B cell (primary cell): Measurements from ENCODE around the gene OAT. TPM values are rescaled to one million over a fixed set of nuclear protein-coding genes. Genes with fewer than 3 reads are reported as not detected.

Experiments used
- ATAC-seq: fragments of 200-7000 bp; cut with Tn5 transposase; one replicate; pipeline ENCODE4 v1.10.0; 2021; ENCODE audit warnings: low read depth, mild to moderate bottlenecking, moderate number of reproducible peaks, moderate library complexity
- CTCF ChIA-PET: fragments of 350-600 bp; sonication (Branson Sonifier 250); formaldehyde crosslinking; loops from one replicate; lab custom pipeline; 2021; ENCODE audit warnings: antibody characterized with exemption, inconsistent platforms; lab: Charles Lee
- POLR2A ChIA-PET: fragments of 350-600 bp; sonication (Branson Sonifier 250); formaldehyde crosslinking; loops from one replicate; lab custom pipeline; 2021; ENCODE audit warnings: antibody characterized with exemption; lab: Charles Lee
- DNase-seq: peaks from one replicate; pipeline ENCODE4 v3.0.0; 2013
- H2AFZ ChIP-seq: 2 replicates; pipeline ENCODE4 v1.6.1; 2012; ENCODE audit warnings: mild to moderate bottlenecking, low read depth, low read length; ENCODE audit not compliant: insufficient read depth, poor library complexity, severe bottlenecking
- H3K27ac ChIP-seq, 2 donors: 1 replicate in 1 of 2; 2 replicates in 1 of 2; pipeline ENCODE4 v1.5.1; 2012 to 2013; ENCODE audit warnings: low read length in 2 of 2, mild to moderate bottlenecking in 2 of 2, moderate library complexity in 1 of 2
- H3K27me3 ChIP-seq, 4 experiments: fragments of 200-600 bp in 1 of 4; sonication (generic) in 1 of 4; replicated peaks in 1 of 4; 1 replicate in 2 of 4; 2 replicates in 2 of 4; pipeline versions ENCODE4 v1.6.1 to v1.7.0; 2013 to 2016; ENCODE audit warnings: low read length in 3 of 4, mild to moderate bottlenecking in 2 of 4, mixed read lengths in 1 of 4, moderate library complexity in 1 of 4; ENCODE audit not compliant: insufficient read depth in 4 of 4, control insufficient read depth in 3 of 4; ENCODE audit errors: control extremely low read depth in 1 of 4
- H3K36me3 ChIP-seq, 2 experiments: replicated peaks in 1 of 2; 1 replicate in 1 of 2; 2 replicates in 1 of 2; pipeline versions ENCODE4 v1.6.1 to v1.7.1; 2013; ENCODE audit warnings: low read length in 1 of 2; ENCODE audit not compliant: insufficient read depth in 2 of 2, control insufficient read depth in 1 of 2; ENCODE audit errors: control extremely low read depth in 1 of 2, extremely low read depth in 1 of 2
- H3K4me1 ChIP-seq, 2 donors: fragments of 200-600 bp in 1 of 2; sonication (generic) in 1 of 2; 1 replicate in 1 of 2; 2 replicates in 1 of 2; pipeline versions ENCODE4 v1.5.1 to v1.6.1; 2013 to 2017; ENCODE audit warnings: low read length in 2 of 2; ENCODE audit not compliant: control insufficient read depth in 2 of 2, insufficient read depth in 2 of 2
- H3K4me2 ChIP-seq: replicated peaks from 2 replicates; pipeline ENCODE3; 2012; ENCODE audit warnings: mild to moderate bottlenecking, low read depth, low read length; ENCODE audit not compliant: poor library complexity, severe bottlenecking
- H3K4me3 ChIP-seq, 5 experiments: fragments of 200-600 bp in 1 of 5; sonication (generic) in 1 of 5; 1 replicate in 3 of 5; 2 replicates in 2 of 5; pipeline versions ENCODE4 v1.5.1 to v1.7.0; 2011 to 2016; ENCODE audit warnings: low read length in 4 of 5, mild to moderate bottlenecking in 4 of 5, low read depth in 2 of 5, control low read depth in 1 of 5, moderate library complexity in 1 of 5; ENCODE audit not compliant: insufficient read depth in 1 of 5; ENCODE audit errors: control extremely low read depth in 1 of 5, extremely low read depth in 1 of 5
- H3K79me2 ChIP-seq: fragments of 200-600 bp; sonication (generic); one replicate; pipeline ENCODE4 v1.6.0; 2016; ENCODE audit warnings: low read length; ENCODE audit not compliant: control insufficient read depth, insufficient read depth
- H3K9ac ChIP-seq: fragments of 200-600 bp; sonication (generic); 2 replicates; pipeline ENCODE4 v1.6.1; 2017; ENCODE audit warnings: mild to moderate bottlenecking, low read length, moderate library complexity
- H3K9me3 ChIP-seq, 3 donors: one replicate each; pipeline versions ENCODE4 v1.6.1 to v1.7.1; 2013; ENCODE audit warnings: low read length in 2 of 3; ENCODE audit not compliant: control insufficient read depth in 2 of 3, insufficient read depth in 1 of 3; ENCODE audit errors: control extremely low read depth in 1 of 3
- H4K20me1 ChIP-seq: 2 replicates; pipeline ENCODE4 v1.6.0; 2012; ENCODE audit warnings: mild to moderate bottlenecking, low read length; ENCODE audit not compliant: insufficient read depth, control insufficient read depth, poor library complexity, severe bottlenecking
- H3K27ac Mint-ChIP-seq: one replicate; pipeline ENCODE4 v1.8.0; 2021; ENCODE audit warnings: mixed read lengths
- H3K27me3 Mint-ChIP-seq: one replicate; pipeline ENCODE4 v1.8.0; 2021; ENCODE audit warnings: mixed read lengths
- H3K4me1 Mint-ChIP-seq: one replicate; pipeline ENCODE4 v1.8.0; 2021; ENCODE audit warnings: mixed read lengths
- H3K4me3 Mint-ChIP-seq: one replicate; pipeline ENCODE4 v1.8.0; 2021; ENCODE audit warnings: mixed read lengths
- H3K9me3 Mint-ChIP-seq: one replicate; pipeline ENCODE4 v1.8.0; 2022; ENCODE audit warnings: mixed read lengths; ENCODE audit not compliant: insufficient read depth
- CTCF ChIP-seq: fragments of 200-600 bp; IDR thresholded peaks from one replicate; pipeline ENCODE4 v1.8.0; 2022; ENCODE audit warnings: antibody characterized with exemption, mild to moderate bottlenecking
- EZH2 ChIP-seq: IDR thresholded peaks from 2 replicates; pipeline ENCODE4 v1.6.1; 2012; ENCODE audit warnings: borderline replicate concordance, low read depth, mild to moderate bottlenecking, moderate library complexity, low read length; ENCODE audit not compliant: insufficient read depth, poor library complexity, severe bottlenecking
- WGBS: methylation state at CpG from one replicate; pipeline ENCODE4 v1.1.5; 2013; ENCODE audit warnings: missing lambda C conversion rate; ENCODE audit not compliant: insufficient coverage; 5-methylcytosine and 5-hydroxymethylcytosine counted together
- intact Hi-C: fragments of 100-400 bp; cut with micrococcal nuclease; formaldehyde crosslinking; loops from one replicate; pipeline ENCODE4 v1.10.0; 2022
- polyA plus RNA-seq: library from polyadenylated mRNA; depleted of rRNA; stranded (reverse); fragments of >200 nt; gene quantifications from 2 replicates; pipeline ENCODE4 v1.2.3, GENCODE V29; 2012
- total RNA-seq, 2 donors: library from RNA; stranded (reverse); fragments of 120-200 nt in 1 of 2; gene quantifications; 1 replicate in 1 of 2; 2 replicates in 1 of 2; pipeline versions ENCODE4 v1.2.3 to v1.2.4, GENCODE V29; 2013 to 2022

The OAT gene
- total and polyA plus RNA-seq, 2 donors (not counting 1 experiment from before 2014, with no cell fraction given) = 13.9 to 20.1 TPM

GRCh38 chr10:124425227-124425962, 6.7 kb upstream of the OAT start:
- Mint-ChIP-seq H3K9me3 (no peaks in the 10 kb centered on the region), H3K4me1 (no peaks in the 10 kb centered on the region), H3K27me3 (peaks cover 30% of the 10 kb centered on the region), H3K4me3 (no peak overlapping the region), H3K27ac (no peak overlapping the region)
- no CpG with 5 or more reads among the region's 4 CpGs for WGBS
- Histone ChIP-seq H3K79me2 (no peaks in the 10 kb centered on the region), H3K36me3 (no peaks in the 10 kb centered on the region), H2AFZ (no peak overlapping the region), H3K27ac (no peak overlapping the region), H3K4me2 (no peak overlapping the region), H3K4me3 (no peak overlapping the region), H3K9ac (no peak overlapping the region), H3K9me3 (no peaks in the 10 kb centered on the region), H3K27me3 (peaks cover 0 to 28% (median 8%) of the 10 kb centered on the region in 4 experiments), H3K4me1 (no peaks in the 10 kb centered on the region), H4K20me1 (no peaks in the 10 kb centered on the region)
- TF ChIP-seq EZH2 (no peak), CTCF (no peak)
- ChIA-PET POLR2A (interaction anchor here (0.6 kb wide), 1 partner anchor 62 kb away, joined by 4 read pairs; no protein-coding TSS in a partner anchor), CTCF (interaction anchor here (1.2 kb wide), 1 partner anchor 36 kb away, joined by 4 read pairs; no protein-coding TSS in a partner anchor)
- intact Hi-C loops = no loop called here
- ATAC-seq = no peak
- DNase-seq = no peak

- H3K4me3 Mint-ChIP-seq = no peak overlapping the region
- Histone ChIP-seq H3K4me1 (peaks cover 4 to 6% of the 10 kb centered on the region in 2 donors), H3K27me3 (peaks cover 0 to 31% (median 7%) of the 10 kb centered on the region in 4 experiments), H3K4me3 (no peak overlapping the region), H3K36me3 (no peaks in the 10 kb centered on the region), H3K4me2 (no peak overlapping the region), H3K79me2 (no peaks in the 10 kb centered on the region), H3K9ac (no peak overlapping the region), H2AFZ (no peak overlapping the region), H3K27ac (no peak overlapping the region), H3K9me3 (no peaks in the 10 kb centered on the region), H4K20me1 (no peaks in the 10 kb centered on the region)
- no peak overlapping the region for H3K27ac Mint-ChIP-seq
- peaks cover 27% of the 10 kb centered on the region for H3K27me3 Mint-ChIP-seq
- intact Hi-C loops = no loop called here
- WGBS = no CpG with 5 or more reads among the region's 5 CpGs
- TF ChIP-seq EZH2 = no peak
- no peak for TF ChIP-seq CTCF
- no peak for ATAC-seq
- POLR2A ChIA-PET = no interaction called here
- H3K4me1 Mint-ChIP-seq = peaks cover 3% of the 10 kb centered on the region
- H3K9me3 Mint-ChIP-seq = no peaks in the 10 kb centered on the region
- CTCF ChIA-PET = no interaction called here
- DNase-seq = no peak
Measured at GRCh38 chr10:124423813-124424212, 5.1 kb upstream of the OAT start.
